ENCODE measurements around the gene SERINC3.

Gene SERINC3

GRCh38 chr20:44494681-44495080 lies 27.2 kb downstream of the SERINC3 start:
- ATAC-seq (ENCODE audit: low read depth) = no peak
- DNase-seq (ENCODE audit: low spot score in 2 of 2) = no peak
- no peak overlapping the region for H3K4me3 Mint-ChIP-seq
- no peaks in the 10 kb centered on the region for H3K27me3 Mint-ChIP-seq
- H3K4me1 Mint-ChIP-seq = peaks cover 5% of the 10 kb centered on the region
- H3K36me3 Mint-ChIP-seq = peaks cover 25% of the 10 kb centered on the region
- H3K27ac Mint-ChIP-seq = peak overlapping the region; percentile 47
- no peaks in the 10 kb centered on the region for H3K9me3 Mint-ChIP-seq

GRCh38 chr20:44494266-44494665 lies 27.6 kb downstream of the SERINC3 start:
- H3K4me1 Mint-ChIP-seq = peaks cover 5% of the 10 kb centered on the region
- H3K9me3 Mint-ChIP-seq = no peaks in the 10 kb centered on the region
- no peak for ATAC-seq (ENCODE audit: low read depth)
- H3K4me3 Mint-ChIP-seq = no peak overlapping the region
- H3K27ac Mint-ChIP-seq = peak overlapping the region; percentile 47
- no peak for DNase-seq (ENCODE audit: low spot score in 2 of 2)
- no peaks in the 10 kb centered on the region for H3K27me3 Mint-ChIP-seq
- peaks cover 25% of the 10 kb centered on the region for H3K36me3 Mint-ChIP-seq

DNA sequence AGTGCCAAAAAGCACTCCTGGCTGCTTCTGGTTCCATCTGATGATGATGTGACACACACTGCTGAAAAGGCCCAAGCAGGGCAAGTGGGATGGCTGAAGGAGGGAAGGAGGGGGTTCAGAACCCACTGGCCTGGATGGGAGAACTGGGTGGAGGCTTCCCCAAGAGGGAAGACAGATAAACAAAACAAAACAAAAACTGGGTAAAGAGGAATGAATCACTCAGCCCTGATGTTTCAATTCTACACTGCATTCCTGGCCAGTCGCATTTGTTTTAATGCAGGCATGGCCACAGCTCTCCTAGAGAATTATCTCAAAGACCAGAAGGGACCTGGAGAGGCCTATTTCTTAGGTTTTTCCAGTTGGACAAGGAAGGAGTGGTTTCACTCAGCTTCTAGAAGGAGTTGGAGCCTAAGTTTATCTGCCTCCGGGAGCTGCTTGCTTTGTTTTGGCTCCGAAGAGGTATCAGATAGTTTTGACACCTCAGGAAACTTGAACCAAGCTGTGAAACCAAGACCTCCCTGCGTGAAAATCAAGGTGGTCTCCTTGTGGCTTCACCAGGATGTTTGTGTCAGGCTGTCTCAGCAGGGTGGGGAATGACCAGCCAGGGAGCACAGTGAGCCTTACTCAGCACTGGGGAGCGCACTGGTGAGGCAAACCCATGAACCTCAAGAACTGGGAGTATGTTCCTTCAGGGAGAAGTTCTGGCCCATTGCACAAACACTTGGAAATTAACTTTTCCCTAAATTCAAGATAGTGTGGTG lies 30.1 kb downstream of the SERINC3 start:
- Mint-ChIP-seq H3K36me3 (peaks cover 21% of the 10 kb centered on the region), H3K4me1 (no peaks in the 10 kb centered on the region), H3K4me3 (no peak overlapping the region), H3K27me3 (no peaks in the 10 kb centered on the region), H3K9me3 (no peaks in the 10 kb centered on the region), H3K27ac (no peak overlapping the region)
- ATAC-seq (ENCODE audit: low read depth) = no peak
- no peak for DNase-seq (ENCODE audit: low spot score in 2 of 2)

DNA sequence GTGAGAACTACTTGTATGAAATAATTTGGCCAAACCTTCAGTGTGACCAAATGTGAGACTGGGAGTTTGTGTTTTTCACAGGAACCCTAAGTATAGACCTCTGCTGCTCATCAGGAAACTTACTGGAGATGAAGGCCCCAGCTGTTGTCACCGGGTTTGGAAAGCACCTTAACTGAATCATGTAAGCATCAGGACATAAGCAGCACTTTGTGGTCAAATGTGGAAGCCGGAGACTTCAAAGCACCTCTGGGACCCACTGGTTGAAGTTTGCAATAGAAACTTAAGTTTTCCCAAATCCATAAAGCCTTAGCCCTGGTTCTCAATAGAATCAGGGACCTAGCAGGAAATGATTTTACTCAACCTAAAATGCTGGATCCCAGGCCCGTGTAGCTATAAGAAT lies 31.9 kb downstream of the SERINC3 start:
- peak overlapping the region; percentile 47 for H3K27ac Mint-ChIP-seq
- no peak for DNase-seq (ENCODE audit: low spot score in 2 of 2)
- ATAC-seq (ENCODE audit: low read depth) = no peak
- H3K9me3 Mint-ChIP-seq = no peaks in the 10 kb centered on the region
- peaks cover 24% of the 10 kb centered on the region for H3K36me3 Mint-ChIP-seq
- no peaks in the 10 kb centered on the region for H3K4me1 Mint-ChIP-seq
- no peaks in the 10 kb centered on the region for H3K27me3 Mint-ChIP-seq
- no peak overlapping the region for H3K4me3 Mint-ChIP-seq

- no peaks in the 10 kb centered on the region for H3K9me3 Mint-ChIP-seq
- ATAC-seq (ENCODE audit: low read depth) (no peak), DNase-seq (ENCODE audit: low spot score in 2 of 2) (no peak)
- no peaks in the 10 kb centered on the region for H3K27me3 Mint-ChIP-seq
- H3K36me3 Mint-ChIP-seq = peaks cover 25% of the 10 kb centered on the region
- no peak overlapping the region for H3K27ac Mint-ChIP-seq
- no peak overlapping the region for H3K4me3 Mint-ChIP-seq
- H3K4me1 Mint-ChIP-seq = no peaks in the 10 kb centered on the region
Observed at GRCh38 chr20:44489223-44489622, 32.6 kb downstream of the SERINC3 start.

DNA sequence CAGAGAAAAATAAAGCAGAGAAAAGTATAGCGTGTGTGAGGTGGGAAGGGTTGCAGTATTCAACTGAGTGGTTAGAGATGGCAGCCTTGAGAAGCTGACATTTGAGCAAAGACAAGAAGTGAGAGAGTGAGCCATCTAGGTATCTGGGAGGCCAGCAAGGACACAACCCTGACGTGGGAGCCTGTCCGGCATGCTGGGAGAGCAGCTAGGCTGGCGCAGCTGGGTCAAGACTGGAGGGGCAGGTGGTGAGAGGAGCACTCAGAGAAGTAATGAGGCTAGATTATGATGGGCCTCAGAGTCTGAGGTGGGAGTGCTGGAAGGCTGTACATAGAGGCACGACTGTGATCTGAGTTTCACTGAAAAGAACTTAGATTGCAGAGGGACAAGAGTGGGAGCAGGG lies 33.3 kb downstream of the SERINC3 start:
- Mint-ChIP-seq H3K9me3 (no peaks in the 10 kb centered on the region), H3K27ac (peak overlapping the region; percentile 25)
- ATAC-seq (ENCODE audit: low read depth) = no peak

DNA sequence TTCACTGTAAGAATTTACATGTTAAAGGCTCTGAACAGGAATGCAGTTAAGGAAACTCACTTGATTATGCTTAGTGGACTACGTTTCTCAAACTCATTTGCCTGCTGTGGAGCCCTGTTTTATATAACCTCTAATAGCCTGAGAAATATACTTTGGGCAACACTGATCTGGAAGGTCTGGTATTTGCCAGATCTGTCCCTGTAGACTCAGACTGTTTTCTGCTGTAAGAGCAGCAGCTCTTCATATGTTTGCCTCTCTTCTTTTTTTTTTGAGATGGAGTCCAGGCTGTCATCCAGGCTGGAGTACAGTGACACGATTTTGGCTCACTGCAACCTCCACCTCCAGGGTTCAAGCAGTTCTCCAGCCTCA lies 36.1 kb downstream of the SERINC3 start:
- ATAC-seq (ENCODE audit: low read depth) (no peak), DNase-seq (ENCODE audit: low spot score in 2 of 2) (no peak)
- Mint-ChIP-seq H3K4me3 (no peak overlapping the region), H3K4me1 (peaks cover 3% of the 10 kb centered on the region), H3K27ac (peak overlapping the region; percentile 48), H3K9me3 (no peaks in the 10 kb centered on the region), H3K36me3 (peaks cover 29% of the 10 kb centered on the region), H3K27me3 (no peaks in the 10 kb centered on the region)

More for the DNA sequence above, 33.3 kb downstream of the SERINC3 start:
- Mint-ChIP-seq H3K4me3 (no peak overlapping the region), H3K36me3 (peaks cover 25% of the 10 kb centered on the region), H3K4me1 (no peaks in the 10 kb centered on the region), H3K27me3 (no peaks in the 10 kb centered on the region)
- no peak for DNase-seq (ENCODE audit: low spot score in 2 of 2)

DNA sequence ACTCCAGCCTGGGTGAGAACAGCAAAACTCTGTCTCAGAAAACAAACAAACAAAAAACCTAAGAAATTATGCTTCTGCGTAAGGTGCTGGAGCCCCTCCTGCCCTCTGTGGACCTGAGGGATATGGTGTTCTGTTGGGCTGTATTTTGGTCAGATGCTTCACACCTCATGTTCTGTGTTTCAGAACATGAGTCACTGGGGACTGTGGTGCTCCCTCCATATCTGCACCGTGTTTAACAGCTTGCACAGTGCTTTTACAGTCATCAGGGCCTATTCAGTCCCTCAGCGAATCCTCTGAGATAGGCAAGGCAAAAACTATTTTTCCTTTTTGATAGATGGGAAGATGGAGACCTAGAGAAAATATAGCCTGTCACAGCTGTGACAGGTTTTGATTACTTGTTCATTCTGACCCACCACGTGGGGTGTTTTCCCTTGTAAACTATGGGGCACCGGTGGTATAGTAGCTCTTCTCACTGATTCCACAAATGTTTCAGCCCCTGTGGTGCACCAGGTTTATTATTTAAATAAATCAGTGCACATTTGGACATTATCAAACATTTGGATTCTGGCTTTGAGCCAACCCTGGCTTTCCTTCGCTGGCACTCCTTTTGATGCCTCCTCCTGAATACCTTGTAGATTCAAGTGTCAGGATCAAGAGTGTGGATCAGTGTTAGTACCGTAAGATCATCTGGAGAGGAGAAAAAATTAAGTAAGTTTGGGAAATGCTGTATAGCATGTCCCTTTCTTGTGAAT lies 36.6 kb downstream of the SERINC3 start:
- no peak for ATAC-seq (ENCODE audit: low read depth)
- DNase-seq (ENCODE audit: low spot score in 2 of 2) = no peak
- Mint-ChIP-seq H3K4me3 (no peak overlapping the region), H3K27ac (peak overlapping the region; percentile 48), H3K9me3 (no peaks in the 10 kb centered on the region), H3K27me3 (no peaks in the 10 kb centered on the region), H3K4me1 (peaks cover 4% of the 10 kb centered on the region), H3K36me3 (peaks cover 31% of the 10 kb centered on the region)

DNA sequence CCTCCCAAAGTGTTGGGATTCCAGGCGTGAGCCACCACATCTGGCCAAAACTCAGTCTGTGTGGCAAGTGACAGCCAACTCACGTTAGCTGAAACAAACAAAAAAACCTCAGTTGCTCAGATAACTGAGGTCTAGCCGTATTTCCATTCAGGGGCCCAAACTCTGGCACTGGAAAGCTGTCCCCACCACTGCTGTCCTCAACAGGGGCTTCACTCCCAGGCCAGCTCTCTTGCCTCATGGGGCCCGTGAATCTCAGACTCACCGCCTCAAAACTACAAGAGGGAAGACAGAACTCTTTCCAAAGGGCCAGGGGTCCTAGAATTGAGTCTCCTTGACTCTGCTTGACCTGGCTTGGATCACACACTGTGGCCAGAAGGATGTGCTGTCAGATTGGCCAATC lies 38.8 kb downstream of the SERINC3 start:
- DNase-seq (ENCODE audit: low spot score in 2 of 2) (no peak), ATAC-seq (ENCODE audit: low read depth) (no peak)
- peaks cover 5% of the 10 kb centered on the region for H3K4me1 Mint-ChIP-seq
- H3K4me3 Mint-ChIP-seq = no peak overlapping the region
- no peaks in the 10 kb centered on the region for H3K27me3 Mint-ChIP-seq
- H3K9me3 Mint-ChIP-seq = no peaks in the 10 kb centered on the region
- peaks cover 24% of the 10 kb centered on the region for H3K36me3 Mint-ChIP-seq
- no peak overlapping the region for H3K27ac Mint-ChIP-seq

GRCh38 chr20:44481719-44482416 lies 40.0 kb downstream of the SERINC3 start:
- Mint-ChIP-seq H3K9me3 (no peaks in the 10 kb centered on the region), H3K4me1 (peaks cover 9% of the 10 kb centered on the region), H3K27ac (no peak overlapping the region), H3K27me3 (no peaks in the 10 kb centered on the region), H3K36me3 (peaks cover 24% of the 10 kb centered on the region), H3K4me3 (no peak overlapping the region)
- DNase-seq (ENCODE audit: low spot score in 2 of 2) (no peak), ATAC-seq (ENCODE audit: low read depth) (no peak)

- no peak for ATAC-seq (ENCODE audit: low read depth)
- no peak overlapping the region for H3K27ac Mint-ChIP-seq
- no peaks in the 10 kb centered on the region for H3K9me3 Mint-ChIP-seq
- peaks cover 21% of the 10 kb centered on the region for H3K4me1 Mint-ChIP-seq
- H3K4me3 Mint-ChIP-seq = no peak overlapping the region
- H3K36me3 Mint-ChIP-seq = peaks cover 19% of the 10 kb centered on the region
- no peak for DNase-seq (ENCODE audit: low spot score in 2 of 2)
- H3K27me3 Mint-ChIP-seq = no peaks in the 10 kb centered on the region
Observed at GRCh38 chr20:44480097-44480496, 41.8 kb downstream of the SERINC3 start.

GRCh38 chr20:44479643-44480042 lies 42.2 kb downstream of the SERINC3 start:
- ATAC-seq (ENCODE audit: low read depth) = peak; percentile 28
- Mint-ChIP-seq H3K27me3 (no peaks in the 10 kb centered on the region), H3K4me3 (no peak overlapping the region), H3K36me3 (peaks cover 18% of the 10 kb centered on the region), H3K4me1 (peaks cover 24% of the 10 kb centered on the region), H3K9me3 (no peaks in the 10 kb centered on the region), H3K27ac (no peak overlapping the region)
- peak in 1 of 2 donors; percentile 17 for DNase-seq (ENCODE audit: low spot score in 2 of 2)

- H3K36me3 Mint-ChIP-seq = peaks cover 13% of the 10 kb centered on the region
- no peak for ATAC-seq (ENCODE audit: low read depth)
- H3K27me3 Mint-ChIP-seq = no peaks in the 10 kb centered on the region
- H3K9me3 Mint-ChIP-seq = no peaks in the 10 kb centered on the region
- peaks cover 21% of the 10 kb centered on the region for H3K4me1 Mint-ChIP-seq
- DNase-seq (ENCODE audit: low spot score in 2 of 2) = no peak
- H3K4me3 Mint-ChIP-seq = no peak overlapping the region
- peak overlapping the region; percentile 43 for H3K27ac Mint-ChIP-seq
Observed at GRCh38 chr20:44478206-44478605, 43.7 kb downstream of the SERINC3 start.

GRCh38 chr20:44477151-44477550 lies 44.7 kb downstream of the SERINC3 start:
- Mint-ChIP-seq H3K27ac (peak overlapping the region; percentile 99), H3K27me3 (peaks cover 2% of the 10 kb centered on the region), H3K9me3 (no peaks in the 10 kb centered on the region), H3K36me3 (peaks cover 12% of the 10 kb centered on the region), H3K4me1 (peaks cover 21% of the 10 kb centered on the region), H3K4me3 (no peak overlapping the region)
- ATAC-seq (ENCODE audit: low read depth) (no peak), DNase-seq (ENCODE audit: low spot score in 2 of 2) (no peak)
